Frontal cortex (tissue), 4 donors: Measurements from ENCODE around the gene NFX1. TPM values are rescaled to one million over a fixed set of nuclear protein-coding genes. Genes with fewer than 3 reads are reported as not detected.
"Not testable (repeated sequence)": the region's sequence is repeated elsewhere in the genome, so short reads cannot be mapped to it uniquely, and the experiment has no call there.

Experiments used
- DNase-seq, 2 donors: peaks; one replicate each; pipeline ENCODE4 v3.0.0; 2012; ENCODE audit warnings: low spot score in 2 of 2
- FAIRE-seq: peaks from 2 replicates; lab custom pipeline; 2012; peaks lifted over from hg19 to GRCh38; lab: Jason Lieb, UNC
- total RNA-seq: library from RNA; depleted of rRNA; stranded (reverse); fragments of >200 nt; gene quantifications from one replicate; pipeline ENCODE4 v1.2.3, GENCODE V29; 2014
- donor health status: control.
- donor health status: control.
- donor health status: control.

NFX1 gene
- total RNA-seq, 1 donor from 2014 or later = 20.0 TPM

DNA sequence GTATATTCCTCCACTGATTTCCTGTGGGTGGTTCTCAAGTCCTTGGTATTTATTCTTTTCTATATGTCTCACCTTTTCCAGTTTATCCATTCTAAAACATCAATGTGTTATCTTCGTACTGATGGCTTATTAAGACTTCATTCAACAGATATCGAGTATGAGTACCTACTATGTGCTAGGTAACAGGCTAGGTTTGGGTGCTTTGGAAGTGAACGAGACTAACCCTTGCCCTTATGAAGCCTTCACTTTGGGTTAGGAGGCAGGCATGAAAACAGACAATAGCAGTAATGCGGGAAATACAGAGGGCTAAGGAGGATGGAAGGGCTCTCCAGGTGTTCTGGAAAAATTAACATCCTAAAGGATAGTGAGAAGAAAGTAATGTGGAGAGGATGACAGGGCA, 58.7 kb downstream of the NFX1 start:
- no peak for FAIRE-seq

GRCh38 chr9:33349743-33350142, 59.4 kb downstream of the NFX1 start:
- FAIRE-seq = no peak
- no peak for DNase-seq

More for the DNA sequence above, 58.7 kb downstream of the NFX1 start:
- DNase-seq = no peak

DNA sequence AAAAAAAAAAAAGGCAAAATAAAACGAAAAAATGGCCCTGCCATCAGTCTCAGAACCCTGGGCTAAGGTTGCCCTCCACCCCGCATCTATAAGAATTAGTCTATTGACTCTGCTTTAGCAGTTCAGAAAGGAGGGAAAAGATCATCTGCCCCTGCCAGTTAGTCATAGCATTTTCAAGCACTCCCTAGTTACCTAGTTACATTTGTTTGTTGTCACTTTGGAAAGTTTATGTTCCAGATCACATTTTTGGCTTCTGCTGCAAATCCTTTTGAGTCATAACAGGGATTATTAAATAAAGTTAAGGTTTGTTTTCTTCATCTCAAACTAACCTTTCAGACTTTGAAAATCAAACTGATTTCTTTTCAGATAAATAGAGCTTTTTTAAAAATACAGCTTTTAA, 60.0 kb downstream of the NFX1 start:
- FAIRE-seq = no peak
- no peak for DNase-seq

GRCh38 chr9:33351547-33351946, 61.2 kb downstream of the NFX1 start:
- DNase-seq (no peak), FAIRE-seq (no peak)

DNA sequence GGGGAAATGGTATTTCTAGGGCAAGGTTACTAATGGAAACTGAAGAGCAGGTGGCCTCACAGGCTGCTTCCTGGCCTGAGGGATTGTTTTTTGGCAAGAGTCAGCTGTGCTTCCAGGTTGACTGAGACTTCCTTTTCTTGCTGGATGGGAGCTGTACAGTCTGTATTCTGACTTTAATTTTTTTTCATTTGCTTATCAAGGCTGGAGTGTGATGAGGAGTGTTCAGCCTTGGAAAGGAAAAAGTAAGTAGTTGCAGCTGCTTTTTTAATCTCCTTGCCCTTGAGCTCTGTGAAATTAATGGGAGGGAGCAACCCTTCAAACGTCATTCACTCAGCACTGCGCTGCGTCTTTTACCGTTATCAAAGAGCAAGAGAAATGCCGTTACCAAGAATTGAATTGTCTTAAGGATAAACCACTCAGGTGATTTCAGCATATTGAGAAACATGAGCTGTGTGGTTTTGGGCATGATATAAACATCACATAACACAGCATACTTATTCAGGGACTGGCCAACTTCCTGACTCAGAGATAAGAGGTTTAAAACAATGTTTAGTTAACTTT, 64.4 kb downstream of the NFX1 start:
- no peak for DNase-seq
- FAIRE-seq = no peak

DNA sequence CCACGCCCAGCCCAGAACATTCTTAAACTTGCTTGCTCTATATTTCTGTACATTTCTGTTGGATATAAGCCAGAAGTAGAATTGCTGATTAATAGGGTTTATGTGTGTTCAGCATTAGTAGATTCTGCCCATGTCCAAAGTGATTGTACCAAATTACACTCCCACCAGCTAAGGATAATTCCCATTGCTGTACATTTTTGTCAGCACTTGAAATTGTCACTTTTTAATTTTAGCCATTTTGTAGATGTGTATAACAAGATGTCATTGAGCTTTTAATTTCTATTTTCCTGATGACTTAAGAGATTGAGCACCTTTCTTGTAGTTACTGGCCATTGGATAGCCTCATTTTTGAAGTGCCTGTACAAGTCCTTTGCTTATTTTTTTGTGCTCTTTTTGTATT, 65.6 kb downstream of the NFX1 start:
- FAIRE-seq (no peak), DNase-seq (no peak)

DNA sequence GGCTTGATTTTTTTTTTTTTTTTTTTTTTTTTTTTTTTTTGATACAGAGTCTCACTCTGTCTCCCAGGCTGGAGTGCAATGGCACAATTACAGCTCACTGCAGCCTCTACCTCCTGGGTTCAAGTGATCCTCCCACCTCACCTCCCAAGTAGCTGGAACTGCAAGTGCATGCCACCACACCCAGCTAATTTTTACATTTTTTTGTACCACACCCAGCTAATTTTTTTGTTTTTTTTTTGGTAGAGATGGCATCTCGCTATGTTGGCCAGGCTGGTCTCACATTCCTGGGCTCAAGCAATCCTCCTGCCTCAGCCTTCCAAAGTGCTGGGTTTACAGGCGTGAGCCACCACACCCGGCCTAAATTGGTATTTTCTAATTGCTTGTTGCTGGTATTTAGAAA, 68.3 kb downstream of the NFX1 start:
- not testable (repeated sequence) for FAIRE-seq, DNase-seq

GRCh38 chr9:33364127-33364526, 73.8 kb downstream of the NFX1 start:
- DNase-seq = no peak
- FAIRE-seq = no peak

DNA sequence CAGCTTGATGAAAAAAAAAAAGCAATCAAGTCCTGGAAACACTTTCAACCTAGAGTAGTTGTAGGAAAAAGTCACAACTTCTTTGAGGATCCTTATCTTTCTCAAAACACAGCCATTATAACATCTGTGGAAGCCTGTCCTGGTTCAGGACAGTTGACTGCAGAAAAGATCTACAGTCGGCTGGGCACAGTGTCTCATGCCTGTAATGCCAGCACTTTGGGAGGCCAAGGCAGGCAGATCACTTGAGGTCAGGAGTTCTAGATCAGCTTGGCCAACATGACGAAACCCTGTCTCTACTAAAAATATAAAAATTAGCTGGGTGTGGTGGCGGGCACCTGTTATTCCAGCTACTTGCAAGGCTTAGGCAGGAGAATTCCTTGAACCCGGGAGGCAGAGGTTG, 74.5 kb downstream of the NFX1 start:
- DNase-seq, FAIRE-seq: not testable (repeated sequence)

GRCh38 chr9:33366979-33367480, 76.7 kb downstream of the NFX1 start:
- FAIRE-seq = no peak
- no peak for DNase-seq

DNA sequence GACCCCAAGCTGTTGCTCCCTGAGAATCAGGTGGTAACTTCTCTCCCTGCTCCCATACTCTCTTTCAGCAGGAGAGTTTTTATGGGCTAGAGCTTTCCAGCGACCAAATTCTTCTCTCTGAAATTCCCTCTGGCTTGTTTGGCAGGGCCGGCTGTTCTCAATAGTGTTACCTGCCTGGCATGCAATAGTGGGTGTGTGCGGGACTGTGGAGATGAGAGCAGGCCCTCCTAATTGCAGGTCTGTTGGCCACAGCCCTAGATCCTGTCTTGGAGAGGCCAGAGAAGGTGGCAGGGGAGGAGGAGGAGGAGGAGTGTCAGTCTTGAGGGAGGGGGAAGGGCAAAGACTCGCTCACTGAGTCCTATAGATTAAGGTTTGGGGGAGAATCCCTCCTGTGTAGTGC, 82.6 kb downstream of the NFX1 start:
- DNase-seq = no peak
- FAIRE-seq = no peak

GRCh38 chr9:33374190-33374589, 83.9 kb downstream of the NFX1 start:
- FAIRE-seq (no peak), DNase-seq (no peak)

DNA sequence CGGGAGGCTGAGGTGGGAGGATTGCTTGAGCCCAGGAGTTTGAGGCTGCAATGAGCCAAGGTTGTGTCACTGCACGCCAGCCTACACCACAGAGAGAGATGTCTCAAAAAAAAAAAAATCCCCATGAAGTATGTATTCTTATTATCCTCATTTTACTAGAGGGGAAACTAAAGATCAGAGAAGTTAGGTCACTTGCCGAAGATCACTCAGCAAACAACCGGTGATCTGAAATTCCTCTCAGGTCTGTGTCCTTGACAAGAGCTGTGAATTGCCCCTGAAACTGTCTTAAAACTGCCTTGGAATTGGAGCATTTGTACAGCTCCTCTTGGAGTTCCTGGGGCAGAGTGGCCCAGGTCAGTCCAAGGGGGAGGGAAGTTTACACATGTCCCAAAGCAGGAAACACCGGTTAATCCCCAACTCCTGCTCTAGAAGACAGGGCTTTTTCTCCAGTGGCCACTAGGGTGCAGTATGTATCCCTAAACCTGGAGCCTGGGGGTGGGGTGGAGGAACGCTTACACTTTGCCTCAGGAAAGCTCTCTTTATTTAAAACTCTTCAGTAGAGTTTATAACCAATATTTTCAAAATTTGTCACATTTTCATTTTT, 84.4 kb downstream of the NFX1 start:
- DNase-seq = peak; percentile 49 to 60
- FAIRE-seq = peak; percentile 34

- DNase-seq (no peak), FAIRE-seq (no peak)
Measured at GRCh38 chr9:33375238-33375840, 85.0 kb downstream of the NFX1 start.

- FAIRE-seq (no peak), DNase-seq (no peak)
Measured at GRCh38 chr9:33375841-33376321, 85.6 kb downstream of the NFX1 start.

GRCh38 chr9:33377089-33377715, 86.9 kb downstream of the NFX1 start:
- DNase-seq (no peak), FAIRE-seq (no peak)

GRCh38 chr9:33378121-33378795, 87.9 kb downstream of the NFX1 start:
- DNase-seq (no peak), FAIRE-seq (no peak)

DNA sequence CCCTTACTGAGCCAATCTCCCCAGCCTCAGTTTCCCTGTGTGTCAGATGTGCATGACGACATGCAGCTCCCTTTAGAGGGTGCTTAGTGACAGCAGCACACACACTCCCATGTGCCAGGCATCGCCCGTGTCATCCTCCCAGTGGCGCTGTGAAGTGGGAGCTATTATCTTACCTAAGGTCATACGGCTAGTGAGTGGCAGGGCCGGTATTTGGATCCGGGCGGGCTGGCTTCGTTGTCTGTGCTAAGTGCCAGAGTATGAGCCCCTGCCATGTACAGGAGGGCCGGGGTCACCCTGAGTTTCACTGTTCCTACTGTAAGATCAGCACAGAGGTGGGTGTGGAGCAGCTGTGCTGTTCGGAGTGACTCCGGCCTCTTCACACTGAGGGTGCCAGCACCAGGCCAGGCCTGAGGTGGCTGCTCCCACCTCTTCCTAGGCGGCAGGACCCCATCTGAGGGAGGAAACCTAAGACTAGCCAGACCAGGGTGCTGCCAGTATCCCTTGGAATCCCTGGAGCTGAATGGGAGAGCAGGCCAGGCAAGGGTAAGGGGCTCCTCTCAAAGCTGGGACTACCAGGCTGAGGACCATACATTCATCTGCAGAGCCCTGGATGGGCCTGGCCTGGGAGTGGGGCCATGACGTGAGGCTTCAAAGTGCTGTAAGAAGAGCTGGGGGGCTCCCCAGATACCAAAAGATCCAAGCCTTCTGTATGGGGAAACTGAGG, 89.5 kb downstream of the NFX1 start:
- FAIRE-seq = no peak
- DNase-seq = no peak

GRCh38 chr9:33380390-33381094, 90.2 kb downstream of the NFX1 start:
- DNase-seq = no peak

More at GRCh38 chr9:33380390-33381094, 90.2 kb downstream of the NFX1 start:
- FAIRE-seq = no peak
